Hepatic stellate cell (primary cell): ENCODE results near the gene SSNA1.

Source experiments
- DNase-seq: peaks from one replicate; pipeline ENCODE4 v3.0.0; 2011; ENCODE audit warnings: low spot score

The SSNA1 gene

GRCh38 chr9:137184881-137185660, 3.4 kb upstream of the SSNA1 start:
- no peak for DNase-seq

DNA sequence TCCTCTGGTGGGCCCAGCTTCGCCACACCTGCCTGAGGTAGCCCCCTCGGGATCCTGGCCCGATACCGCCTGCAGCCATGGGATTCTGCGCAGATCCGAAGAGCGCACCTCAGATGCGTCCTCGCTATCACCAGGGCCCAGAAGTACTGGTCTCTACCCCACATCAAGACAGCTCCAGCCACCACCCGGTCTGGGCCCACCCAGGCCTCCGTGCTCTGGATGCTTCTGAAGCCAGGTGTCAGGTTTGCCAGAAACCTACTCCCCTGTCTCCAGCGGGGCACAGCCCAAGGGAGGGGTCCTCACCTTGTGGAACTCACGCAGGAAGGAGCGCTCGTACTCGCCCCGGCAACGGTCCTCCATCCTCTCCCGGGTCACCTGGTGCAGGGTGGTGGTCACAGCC, 2.6 kb upstream of the SSNA1 start:
- no peak for DNase-seq

DNA sequence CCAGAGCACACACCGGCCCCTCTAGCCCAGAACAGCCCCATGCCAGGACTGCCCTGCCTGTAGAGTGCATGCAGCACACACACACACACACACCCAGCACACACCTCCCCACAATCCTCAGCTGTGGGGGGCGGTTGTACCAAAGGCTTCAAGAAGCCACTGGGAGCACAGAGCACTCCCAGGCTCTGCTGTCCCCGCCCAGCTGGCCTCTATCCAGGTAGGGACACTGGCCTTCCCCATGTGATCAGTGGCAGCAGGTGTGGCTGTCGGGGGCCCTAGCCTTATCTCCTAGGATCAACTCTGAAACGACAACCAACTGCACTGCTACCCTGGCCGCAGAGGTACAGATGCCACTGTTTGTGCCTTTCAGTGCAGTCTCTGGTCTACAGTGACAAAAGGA, 2.1 kb upstream of the SSNA1 start:
- no peak for DNase-seq

DNA sequence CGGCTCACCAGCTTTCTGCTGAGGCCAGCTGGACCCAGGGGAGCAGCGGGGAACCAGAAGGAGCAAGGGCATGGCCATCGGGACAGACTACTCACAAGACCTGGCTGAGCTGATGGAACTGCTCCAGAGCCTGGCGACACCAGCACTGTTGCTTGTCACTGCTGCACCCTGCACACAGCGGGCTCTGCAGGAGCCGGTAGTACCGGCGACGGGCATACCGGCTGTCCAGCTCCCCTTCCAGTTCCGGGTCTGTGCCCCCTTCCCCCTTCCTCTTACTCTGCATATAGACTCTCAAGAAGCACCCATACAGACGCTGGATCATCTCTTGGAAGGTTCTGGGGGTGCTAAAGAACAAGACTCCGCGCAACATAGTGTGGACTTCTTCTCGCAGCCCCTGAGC, 1.1 kb upstream of the SSNA1 start:
- no peak for DNase-seq

DNA sequence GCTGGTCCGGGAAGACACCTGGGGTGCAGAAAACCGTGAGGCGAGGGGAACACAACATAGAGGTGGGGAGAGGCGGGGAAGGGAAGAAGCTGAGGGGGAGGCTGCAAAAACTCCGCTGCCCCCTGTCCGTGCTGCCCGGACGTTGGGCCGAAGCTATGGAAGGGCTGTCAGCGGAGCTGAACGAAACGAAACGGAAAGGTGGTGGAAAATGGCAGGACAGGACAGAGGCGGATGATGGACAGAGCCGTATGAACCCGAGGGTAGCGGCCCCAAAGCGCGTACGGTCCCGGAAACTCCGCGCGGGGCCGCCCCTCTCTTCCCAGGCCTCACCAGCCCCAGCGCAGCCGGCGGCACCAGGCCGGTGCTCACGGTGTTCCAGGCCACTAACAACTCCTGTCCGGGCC, 388 bp upstream of the SSNA1 start:
- no peak for DNase-seq

- no peak for DNase-seq
Measured at GRCh38 chr9:137189297-137190295, 1.1 kb downstream of the SSNA1 start.

- no peak for DNase-seq
Measured at GRCh38 chr9:137190315-137190856, 1.9 kb downstream of the SSNA1 start.

DNA sequence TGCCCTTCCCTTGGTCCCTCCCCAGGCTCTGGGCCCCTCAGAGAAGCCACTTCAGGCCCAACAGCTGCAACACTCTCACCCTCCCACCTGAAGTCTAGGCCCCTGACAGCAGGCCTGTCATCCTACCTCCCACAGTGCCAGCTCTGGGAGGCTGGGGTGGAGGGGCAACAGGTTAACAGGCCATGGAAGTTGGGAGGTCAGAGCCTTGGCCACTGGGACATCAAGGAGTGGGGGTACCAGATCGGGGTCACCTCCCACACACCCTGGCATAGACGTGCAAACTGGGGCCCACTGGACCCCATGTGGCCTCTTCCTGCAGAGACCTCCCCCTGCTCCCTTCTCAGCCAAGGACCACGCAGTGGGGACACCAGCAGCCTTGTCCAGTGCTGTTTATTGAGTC, 2.8 kb downstream of the SSNA1 start:
- no peak for DNase-seq

- no peak for DNase-seq
Measured at GRCh38 chr9:137191691-137192447, 3.4 kb downstream of the SSNA1 start.

GRCh38 chr9:137192448-137192780, 3.9 kb downstream of the SSNA1 start:
- DNase-seq: no peak

GRCh38 chr9:137192859-137193258, 4.4 kb downstream of the SSNA1 start:
- DNase-seq: no peak

DNA sequence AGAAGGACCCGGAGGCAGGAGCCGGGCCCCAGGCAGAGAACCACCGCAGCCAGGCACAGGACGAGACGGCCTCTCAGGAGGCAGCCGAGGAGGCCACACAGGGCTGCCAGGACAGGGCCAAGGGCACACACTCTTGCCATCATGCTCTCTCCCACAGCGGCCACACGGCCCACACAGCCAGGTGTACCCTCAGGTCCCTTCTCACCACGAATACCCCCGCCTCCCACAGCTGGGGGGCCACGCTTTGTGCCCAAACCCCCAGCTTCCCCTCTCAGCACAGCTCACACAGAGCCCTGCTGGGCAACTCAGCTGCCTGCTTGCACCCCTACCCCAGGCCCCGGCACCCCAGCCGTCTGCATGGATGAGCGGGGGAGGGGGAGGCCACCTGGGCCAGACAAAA, 5.3 kb downstream of the SSNA1 start:
- DNase-seq: no peak

GRCh38 chr9:137194388-137194787, 5.9 kb downstream of the SSNA1 start:
- no peak for DNase-seq

DNA sequence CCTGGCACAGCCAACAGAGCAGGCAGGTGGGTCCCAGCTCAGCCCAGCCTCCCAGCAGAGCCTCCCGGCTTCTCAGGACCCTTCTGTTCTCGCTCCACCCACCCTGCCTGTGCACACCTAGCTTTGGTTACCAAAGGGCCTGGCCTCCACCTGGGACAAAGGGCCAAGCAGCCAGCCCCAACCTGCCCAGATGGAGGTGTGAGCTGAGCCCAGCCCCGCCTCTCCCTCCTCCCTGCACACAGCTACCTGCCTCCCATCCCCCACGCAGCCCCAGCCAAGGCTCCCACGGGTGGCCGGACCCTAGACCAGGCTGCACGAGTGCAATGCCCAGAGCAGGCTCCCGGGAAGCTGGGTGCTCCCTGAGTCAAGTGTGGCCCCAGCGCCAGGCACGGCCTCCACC, 6.4 kb downstream of the SSNA1 start:
- no peak for DNase-seq

DNA sequence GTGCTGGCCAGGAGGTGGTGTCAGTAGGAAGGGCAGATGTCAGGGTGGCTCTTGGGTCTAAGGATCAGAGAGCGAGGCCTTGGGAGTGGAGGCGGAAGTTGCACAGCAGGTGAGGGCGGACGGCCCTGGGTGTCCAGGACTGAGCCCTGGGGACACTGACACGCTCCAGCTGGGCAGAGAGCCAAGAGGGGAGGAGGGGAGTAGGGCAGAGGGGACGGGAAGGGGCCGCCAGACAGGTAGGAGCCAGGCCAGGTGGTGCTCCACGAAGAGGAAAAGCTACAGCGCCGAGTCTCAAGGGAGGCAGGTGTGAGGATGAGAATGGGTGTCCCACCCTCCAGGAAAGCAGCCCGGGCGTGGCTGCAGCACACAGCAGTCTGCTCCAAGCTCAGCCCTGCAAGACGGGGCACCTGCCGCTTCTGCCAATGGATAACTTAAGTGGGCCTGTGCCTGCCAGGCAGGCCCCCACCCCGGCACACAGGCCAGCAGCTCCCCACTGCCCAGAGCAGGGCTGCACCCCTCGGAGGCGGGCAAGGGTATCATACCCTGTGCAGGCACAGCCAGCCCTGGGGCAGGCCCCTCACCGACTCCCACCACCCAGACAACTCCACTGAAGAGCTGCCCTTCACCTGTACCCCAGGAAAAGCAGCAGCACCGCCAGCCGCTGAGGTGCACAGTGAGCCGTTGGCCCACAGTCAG, 7.2 kb downstream of the SSNA1 start:
- no peak for DNase-seq

- no peak for DNase-seq
Measured at GRCh38 chr9:137198051-137198901, 9.8 kb downstream of the SSNA1 start.

DNA sequence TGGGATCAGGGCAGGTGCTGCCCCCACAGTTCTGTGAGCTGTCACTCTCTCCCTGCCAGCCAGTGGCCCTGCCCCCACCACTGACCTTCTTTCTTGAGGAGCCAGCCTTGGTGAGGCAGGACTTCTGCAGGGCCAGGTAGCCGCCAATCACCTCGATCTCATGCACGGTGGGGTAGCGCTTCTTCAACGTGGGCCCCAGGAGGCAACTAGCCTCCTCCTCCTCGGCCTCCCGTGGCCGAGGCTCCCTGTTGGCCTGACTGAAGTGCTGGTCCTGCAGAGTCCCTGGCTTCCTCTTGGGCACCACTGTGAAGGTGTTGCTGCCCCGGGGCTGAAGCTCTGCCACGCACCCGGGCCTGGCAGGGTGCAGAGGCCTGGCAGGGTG, 10.4 kb downstream of the SSNA1 start:
- no peak for DNase-seq

DNA sequence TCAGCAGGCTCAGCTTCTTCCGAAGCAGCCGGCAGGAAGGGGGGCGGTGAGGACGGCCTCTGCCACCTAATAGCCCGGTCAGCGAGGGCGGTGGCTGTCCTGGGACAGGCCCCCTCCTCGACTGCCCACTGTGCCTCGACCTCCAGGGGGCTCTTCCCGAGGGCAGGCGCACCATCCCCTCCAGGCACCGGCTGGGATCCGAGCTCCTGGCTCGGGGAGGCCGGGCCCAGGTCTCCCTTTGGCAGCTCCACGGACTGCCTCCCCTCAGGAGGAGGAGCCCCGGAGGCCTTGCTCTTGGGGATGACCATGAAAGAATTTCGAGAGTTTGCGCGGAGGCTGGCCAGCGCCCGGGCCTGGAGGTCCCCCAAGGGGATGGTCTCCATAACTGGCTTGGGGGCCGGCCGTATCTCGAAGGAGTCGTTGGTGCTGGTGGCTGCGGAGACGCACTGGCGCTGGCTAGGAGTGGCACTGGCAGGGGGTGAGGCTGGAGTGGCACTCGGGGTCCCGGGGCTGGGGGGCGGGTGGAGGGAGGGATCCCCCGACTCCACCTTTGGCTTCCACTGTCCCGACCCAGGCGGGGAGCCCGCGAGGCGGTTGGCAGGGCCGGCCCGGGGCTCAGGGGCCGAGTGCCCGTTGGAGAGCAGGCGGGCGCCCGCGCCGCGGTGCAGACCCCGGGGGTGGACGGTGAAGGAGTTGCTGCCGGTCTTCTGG, 11.1 kb downstream of the SSNA1 start:
- peak; percentile 43 for DNase-seq

GRCh38 chr9:137200311-137201204, 12.1 kb downstream of the SSNA1 start, which contains the start of gene TPRN:
Gene TPRN (minus strand): TSS chr9:137200741. CDS start chr9:137200711, 30 bp downstream.
- DNase-seq: peak; percentile 100
